H1 (cell line): ENCODE data around the gene MGAT5. TPM values are rescaled to one million over a fixed set of nuclear protein-coding genes. Genes with fewer than 3 reads are reported as not detected.

Experiments used
- CTCF ChIA-PET: fragments of 300-600 bp; sonication (Branson Sonifier 250); formaldehyde crosslinking; loops from one replicate; lab custom pipeline; 2021; ENCODE audit not compliant: partially characterized antibody; lab: Charles Lee
- POLR2A ChIA-PET: fragments of 300-600 bp; sonication (Branson Sonifier 250); formaldehyde crosslinking; loops from one replicate; lab custom pipeline; 2021; ENCODE audit warnings: inconsistent platforms; ENCODE audit not compliant: partially characterized antibody; lab: Charles Lee
- DNase-seq, 2 experiments: peaks; one replicate each; pipeline versions ENCODE4 v3.0.0 to v3.0.0-alpha.2; 2010 to 2022; ENCODE audit warnings: low spot score in 2 of 2, low read depth in 1 of 2, mixed read lengths in 1 of 2
- FAIRE-seq: peaks from 2 replicates; lab custom pipeline; 2011; peaks lifted over from hg19 to GRCh38; lab: Jason Lieb, UNC
- H2AFZ ChIP-seq: 2 replicates; pipeline ENCODE4 v1.8.1; 2012; ENCODE audit warnings: low read length, inconsistent platforms
- H2AK5ac ChIP-seq: 2 replicates; pipeline ENCODE4 v1.6.1; 2013; ENCODE audit warnings: low read depth, low read length
- H2BK120ac ChIP-seq: replicated peaks from 2 replicates; pipeline ENCODE3; 2013; ENCODE audit warnings: low read depth, low read length, inconsistent platforms
- H2BK12ac ChIP-seq: 2 replicates; pipeline ENCODE4 v1.6.1; 2013; ENCODE audit warnings: low read depth, low read length
- H2BK15ac ChIP-seq: 2 replicates; pipeline ENCODE4 v1.6.1; 2013; ENCODE audit warnings: low read length
- H2BK20ac ChIP-seq: 2 replicates; pipeline ENCODE4 v1.6.1; 2013; ENCODE audit warnings: low read length
- H2BK5ac ChIP-seq: 2 replicates; pipeline ENCODE4 v1.6.1; 2013; ENCODE audit warnings: low read depth, low read length
- H3K14ac ChIP-seq: 2 replicates; pipeline ENCODE4 v1.6.1; 2013; ENCODE audit warnings: inconsistent platforms; ENCODE audit not compliant: insufficient read length
- H3K18ac ChIP-seq: 2 replicates; pipeline ENCODE4 v1.6.1; 2013; ENCODE audit warnings: low read length; ENCODE audit errors: extremely low read depth
- H3K23ac ChIP-seq: 2 replicates; pipeline ENCODE4 v1.6.1; 2013; ENCODE audit warnings: inconsistent platforms; ENCODE audit not compliant: insufficient read length
- H3K23me2 ChIP-seq: 2 replicates; pipeline ENCODE4 v1.6.1; 2013; ENCODE audit warnings: low read depth, low read length
- H3K27ac ChIP-seq: 2 replicates; pipeline ENCODE4 v1.6.1; 2011; ENCODE audit warnings: low read depth, low read length, inconsistent platforms
- H3K27me3 ChIP-seq, 4 experiments: replicated peaks in 1 of 4; 1 replicate in 1 of 4; 2 replicates in 3 of 4; pipeline versions ENCODE4 v1.6.1 to v1.8.1; 2011 to 2013; ENCODE audit warnings: low read length in 3 of 4, mild to moderate bottlenecking in 3 of 4, inconsistent platforms in 2 of 4, mixed read lengths in 2 of 4, moderate library complexity in 1 of 4; ENCODE audit not compliant: control insufficient read depth in 3 of 4, insufficient read depth in 3 of 4; ENCODE audit errors: extremely low read depth in 1 of 4
- H3K36me3 ChIP-seq, 4 experiments: 2 replicates each; pipeline versions ENCODE4 v1.6.1 to v1.8.1; 2011 to 2013; ENCODE audit warnings: mild to moderate bottlenecking in 4 of 4, low read length in 3 of 4, moderate library complexity in 2 of 4, control low read depth in 1 of 4, inconsistent platforms in 1 of 4; ENCODE audit not compliant: insufficient read depth in 4 of 4, control insufficient read depth in 2 of 4
- H3K4ac ChIP-seq: replicated peaks from 2 replicates; pipeline ENCODE3; 2013; ENCODE audit warnings: low read length, low read depth, mixed read lengths, inconsistent platforms; ENCODE audit not compliant: insufficient read length
- H3K4me1 ChIP-seq, 4 experiments: replicated peaks in 1 of 4; 1 replicate in 1 of 4; 2 replicates in 3 of 4; pipeline versions ENCODE4 v1.6.1 to v1.8.1; 2011 to 2013; ENCODE audit warnings: low read length in 3 of 4, inconsistent platforms in 2 of 4, mixed read lengths in 1 of 4; ENCODE audit not compliant: insufficient read depth in 4 of 4, control insufficient read depth in 3 of 4
- H3K4me2 ChIP-seq, 2 experiments: 2 replicates each; pipeline versions ENCODE4 v1.6.1 to v1.8.1; 2011 to 2013; ENCODE audit warnings: low read depth in 2 of 2, low read length in 2 of 2, control low read depth in 1 of 2, inconsistent platforms in 1 of 2, mild to moderate bottlenecking in 1 of 2; ENCODE audit not compliant: insufficient read depth in 1 of 2
- H3K4me3 ChIP-seq, 4 experiments: fragments of 200-600, 300-600 bp in 1 of 4; sonication (generic), shearing (Covaris generic), sonication (Bioruptor Twin) in 1 of 4; 2 replicates each; pipeline versions ENCODE4 v1.5.1 to v1.8.1; 2011 to 2016; ENCODE audit warnings: low read length in 4 of 4, low read depth in 3 of 4, control low read depth in 2 of 4, inconsistent platforms in 2 of 4, mild to moderate bottlenecking in 2 of 4, mixed read lengths in 1 of 4, moderate library complexity in 1 of 4; ENCODE audit not compliant: insufficient read depth in 2 of 4; ENCODE audit errors: extremely low read depth in 1 of 4
- H3K56ac ChIP-seq: replicated peaks from 2 replicates; pipeline ENCODE3; 2013; ENCODE audit warnings: low read depth, mild to moderate bottlenecking, mixed read lengths, low read length, inconsistent platforms; ENCODE audit not compliant: insufficient read length
- H3K79me1 ChIP-seq: 2 replicates; pipeline ENCODE4 v1.6.1; 2013; ENCODE audit warnings: low read depth, low read length, control low read depth
- H3K79me2 ChIP-seq, 2 experiments: 2 replicates each; pipeline versions ENCODE4 v1.6.1 to v1.8.1; 2012 to 2013; ENCODE audit warnings: low read length in 2 of 2, mild to moderate bottlenecking in 2 of 2, inconsistent platforms in 1 of 2; ENCODE audit not compliant: insufficient read depth in 2 of 2, control insufficient read depth in 1 of 2
- H3K9ac ChIP-seq, 4 experiments: replicated peaks in 1 of 4; 1 replicate in 1 of 4; 2 replicates in 3 of 4; pipeline versions ENCODE4 v1.6.1 to v1.8.1; 2011 to 2013; ENCODE audit warnings: low read depth in 3 of 4, low read length in 3 of 4, control low read depth in 2 of 4, mild to moderate bottlenecking in 2 of 4, moderate library complexity in 2 of 4, inconsistent platforms in 1 of 4; ENCODE audit errors: extremely low read depth in 1 of 4
- H3K9me3 ChIP-seq, 2 experiments: 2 replicates each; pipeline versions ENCODE4 v1.6.1 to v1.8.1; 2012 to 2013; ENCODE audit warnings: mild to moderate bottlenecking in 2 of 2, moderate library complexity in 2 of 2, control low read depth in 1 of 2, inconsistent platforms in 1 of 2, low read depth in 1 of 2, low read length in 1 of 2, mixed read lengths in 1 of 2; ENCODE audit not compliant: insufficient read depth in 2 of 2
- H4K20me1 ChIP-seq, 2 experiments: replicated peaks in 1 of 2; 2 replicates each; pipeline versions ENCODE3 to v1.8.1; 2011 to 2013; ENCODE audit warnings: inconsistent platforms in 2 of 2, low read length in 2 of 2, mild to moderate bottlenecking in 1 of 2; ENCODE audit not compliant: insufficient read depth in 2 of 2, control insufficient read depth in 1 of 2
- H4K5ac ChIP-seq: 2 replicates; pipeline ENCODE4 v1.6.1; 2013; ENCODE audit warnings: low read length, low read depth, mixed read lengths, inconsistent platforms; ENCODE audit not compliant: insufficient read length
- H4K8ac ChIP-seq: 2 replicates; pipeline ENCODE4 v1.8.0; 2013; ENCODE audit warnings: mild to moderate bottlenecking, moderate library complexity, low read length, inconsistent platforms; ENCODE audit not compliant: insufficient read depth; ENCODE audit errors: extremely low read depth
- H4K91ac ChIP-seq: replicated peaks from 2 replicates; pipeline ENCODE3; 2013; ENCODE audit warnings: low read length, mixed read lengths, inconsistent platforms; ENCODE audit not compliant: insufficient read length
- BCL11A ChIP-seq, 2 experiments: IDR thresholded peaks; one replicate each; pipeline ENCODE4 v1.6.1; 2011; ENCODE audit warnings: low read depth in 2 of 2, low read length in 2 of 2, mild to moderate bottlenecking in 2 of 2
- EP300 ChIP-seq, 2 experiments: IDR thresholded peaks; 1 replicate in 1 of 2; 2 replicates in 1 of 2; pipeline ENCODE4 v1.6.1; 2011 to 2012; ENCODE audit warnings: low read depth in 2 of 2, low read length in 2 of 2, mild to moderate bottlenecking in 2 of 2, borderline replicate concordance in 1 of 2, inconsistent platforms in 1 of 2, moderate library complexity in 1 of 2
- JUN ChIP-seq: IDR thresholded peaks from 2 replicates; pipeline ENCODE4 v1.6.1; 2011; ENCODE audit warnings: low read depth, mild to moderate bottlenecking, improper control_type of control experiment, low read length
- SP2 ChIP-seq: IDR thresholded peaks from 2 replicates; pipeline ENCODE4 v1.6.1; 2012; ENCODE audit warnings: mild to moderate bottlenecking, low read length, inconsistent platforms
- ZNF274 ChIP-seq: IDR thresholded peaks from 2 replicates; pipeline ENCODE4 v1.7.0; 2012; ENCODE audit warnings: low read length, borderline replicate concordance; ENCODE audit errors: extremely low read depth
- WGBS, 2 experiments: shearing (Covaris generic) in 1 of 2; methylation state at CpG; one replicate each; pipeline versions ENCODE4 v1.1.6 to v1.1.7; 2013 to 2015; ENCODE audit warnings: low lambda C conversion rate in 2 of 2, mixed read lengths in 2 of 2, inconsistent platforms in 1 of 2, low coverage in 1 of 2, missing lambda C conversion rate in 1 of 2; ENCODE audit not compliant: insufficient replicate concordance in 2 of 2, insufficient coverage in 1 of 2, insufficient read length in 1 of 2; ENCODE audit errors: extremely low coverage in 1 of 2, missing lambda C conversion rate in 1 of 2; 5-methylcytosine and 5-hydroxymethylcytosine counted together
- polyA plus RNA-seq, 7 experiments: library from polyadenylated mRNA; depleted of rRNA in 3 of 7; stranded (reverse) in 5 of 7; unstranded in 2 of 7; fragments of >200 nt in 5 of 7; fragments of 200-250 nt in 2 of 7; gene quantifications; 1 replicate in 5 of 7; 2 replicates in 1 of 7; 4 replicates in 1 of 7; pipeline versions ENCODE4 v1.2.1 to v1.2.3, GENCODE V29; 2011 to 2013; ENCODE audit warnings: missing spikeins in 2 of 7, mixed read lengths in 2 of 7
- total RNA-seq: library from RNA; stranded (reverse); fragmentation: NEBNext Ultra II Directional; extraction: Animal tissue kit (Norgen Biotek cat#: 25700); gene quantifications from 2 replicates; pipeline ENCODE4 v1.2.1, GENCODE V29; 2021
- TF ChIP-seq, protein P1 (sequence below): IDR thresholded peaks from 2 replicates; pipeline ENCODE4 v1.6.1; 2012; ENCODE audit warnings: low read length, inconsistent platforms

Gene MGAT5
- total and polyA plus RNA-seq, 2 of the 8 experiments (the other 6 are each of a cell fraction or from before 2014, with no cell fraction given): 11.2 to 49.2 TPM

DNA sequence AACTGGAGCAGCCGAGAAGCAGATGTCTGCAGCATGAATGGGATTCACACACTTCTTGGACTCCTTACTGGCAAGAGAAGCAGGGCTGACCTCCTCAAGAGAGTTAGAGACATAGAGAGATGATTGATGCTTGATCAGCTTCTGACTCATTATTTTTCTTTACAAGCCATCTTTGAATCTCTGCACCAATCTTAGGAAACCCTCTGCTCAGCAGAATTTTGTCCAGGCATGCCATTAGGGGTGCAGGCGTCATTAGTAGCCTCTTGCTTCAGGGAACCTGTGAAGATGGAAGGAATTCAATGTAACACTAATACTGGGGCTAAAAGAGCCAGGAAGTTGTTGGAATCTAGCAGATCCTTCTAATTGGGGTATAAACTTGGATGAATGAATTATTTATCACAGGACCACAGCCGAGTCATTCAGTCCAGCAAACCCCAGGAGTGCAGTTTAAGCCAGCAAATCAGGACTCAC, 151.8 kb downstream of the MGAT5 start:
- Histone ChIP-seq H3K18ac (no peak overlapping the region), H3K36me3 (peaks cover 0 to 9% (median 0%) of the 10 kb centered on the region in 4 experiments; a peak in 2 of 8 replicates), H3K27me3 (no peaks in the 10 kb centered on the region), H3K23ac (no peak overlapping the region), H3K23me2 (no peaks in the 10 kb centered on the region), H4K91ac (no peak overlapping the region), H3K4me3 (no peak overlapping the region), H3K79me2 (no peaks in the 10 kb centered on the region), H2BK15ac (no peak overlapping the region), H2BK120ac (no peak overlapping the region), H4K8ac (no peak overlapping the region), H2BK20ac (no peak overlapping the region), H2AFZ (no peak overlapping the region), H2AK5ac (no peak overlapping the region), H3K27ac (no peak overlapping the region), H4K20me1 (no peaks in the 10 kb centered on the region), H3K4me2 (no peak overlapping the region), H3K9me3 (no peaks in the 10 kb centered on the region), H4K5ac (no peak overlapping the region), H3K79me1 (no peaks in the 10 kb centered on the region), H3K14ac (no peak overlapping the region), H3K4ac (no peak overlapping the region), H3K56ac (no peak overlapping the region), H3K4me1 (no peaks in the 10 kb centered on the region), H2BK5ac (no peak overlapping the region), H3K9ac (no peak overlapping the region), H2BK12ac (no peak overlapping the region)
- FAIRE-seq: no peak
- 91% methylated on average over 3 of the region's 3 CpGs; no CpG with 5 or more reads in 1 of the 2 experiments for WGBS, 2 experiments
- TF ChIP-seq EP300 (IDR thresholded peaks at IDR 0.05; ENCODE audit: borderline replicate concordance in 1 of 2, low read depth in 2 of 2, low read length in 2 of 2): no peak
- TF ChIP-seq BCL11A (IDR thresholded peaks at IDR 0.05; ENCODE audit: low read depth in 2 of 2, low read length in 2 of 2): no peak
- TF ChIP-seq, protein P1, sequence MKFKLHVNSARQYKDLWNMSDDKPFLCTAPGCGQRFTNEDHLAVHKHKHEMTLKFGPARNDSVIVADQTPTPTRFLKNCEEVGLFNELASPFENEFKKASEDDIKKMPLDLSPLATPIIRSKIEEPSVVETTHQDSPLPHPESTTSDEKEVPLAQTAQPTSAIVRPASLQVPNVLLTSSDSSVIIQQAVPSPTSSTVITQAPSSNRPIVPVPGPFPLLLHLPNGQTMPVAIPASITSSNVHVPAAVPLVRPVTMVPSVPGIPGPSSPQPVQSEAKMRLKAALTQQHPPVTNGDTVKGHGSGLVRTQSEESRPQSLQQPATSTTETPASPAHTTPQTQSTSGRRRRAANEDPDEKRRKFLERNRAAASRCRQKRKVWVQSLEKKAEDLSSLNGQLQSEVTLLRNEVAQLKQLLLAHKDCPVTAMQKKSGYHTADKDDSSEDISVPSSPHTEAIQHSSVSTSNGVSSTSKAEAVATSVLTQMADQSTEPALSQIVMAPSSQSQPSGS: no peak
- TF ChIP-seq JUN: no peak
- no peak for TF ChIP-seq ZNF274
- no peak for TF ChIP-seq SP2
- no peak for DNase-seq
- ChIA-PET CTCF (interaction anchor here (0.6 to 1.8 kb wide), 5 partner anchors 13 to 287 kb away, joined by 3 to 7 read pairs (median 4); no protein-coding TSS in a partner anchor), POLR2A (no interaction called here)
